ENCODE data around the gene AHDC1. TPM values are rescaled to one million over a fixed set of nuclear protein-coding genes. Genes with fewer than 3 reads are reported as not detected.

AHDC1 gene
- total RNA-seq, 1 donor from 2014 or later, result 33.9 TPM

DNA sequence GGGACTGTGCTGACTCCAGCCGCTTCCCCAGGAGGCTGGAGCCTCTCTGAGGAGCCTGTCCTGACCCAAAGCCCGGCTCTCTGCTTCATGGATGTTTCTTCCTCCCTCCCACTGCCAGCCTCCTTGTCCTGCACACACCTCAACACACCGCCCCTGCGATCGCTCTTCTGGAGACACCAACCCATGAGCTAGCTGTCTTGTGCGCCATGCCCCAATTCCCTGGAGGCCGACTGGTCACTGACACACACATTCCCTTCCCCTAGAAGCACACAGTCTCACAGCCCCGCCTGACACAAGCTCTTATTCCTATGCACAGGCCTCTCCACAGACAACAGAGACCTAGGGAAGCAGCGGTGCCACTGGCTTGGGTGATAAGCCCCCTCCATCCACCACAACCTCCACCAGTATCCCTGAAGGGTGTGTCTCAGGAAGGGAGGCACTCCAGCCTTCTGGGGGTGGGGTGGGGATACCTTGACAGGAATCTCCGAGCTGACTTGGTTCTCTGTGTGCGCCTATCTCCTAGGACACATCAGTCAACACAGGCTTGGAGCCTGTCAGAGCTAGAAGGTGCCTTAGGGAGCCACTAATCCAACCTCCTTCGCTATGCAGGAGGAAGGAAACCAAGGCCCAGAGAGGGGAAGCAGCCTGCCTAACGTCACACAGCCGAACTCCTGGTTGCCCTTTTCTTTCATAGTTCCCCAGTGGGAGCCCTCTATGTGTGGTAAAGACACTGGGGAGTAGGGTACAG is 31.1 kb downstream of the AHDC1 start:
- Mint-ChIP-seq H3K36me3 (ENCODE audit: low read depth) (peaks cover 4% of the 10 kb centered on the region), H3K4me1 (ENCODE audit: low read depth) (peaks cover 22% of the 10 kb centered on the region), H3K27ac (no peak overlapping the region), H3K4me3 (no peak overlapping the region), H3K9me3 (no peaks in the 10 kb centered on the region), H3K27me3 (ENCODE audit: insufficient read depth) (peaks cover 23% of the 10 kb centered on the region)
- intact Hi-C loops (cut with micrococcal nuclease), result no loop called here
- no peak for DNase-seq (ENCODE audit: low spot score)

DNA sequence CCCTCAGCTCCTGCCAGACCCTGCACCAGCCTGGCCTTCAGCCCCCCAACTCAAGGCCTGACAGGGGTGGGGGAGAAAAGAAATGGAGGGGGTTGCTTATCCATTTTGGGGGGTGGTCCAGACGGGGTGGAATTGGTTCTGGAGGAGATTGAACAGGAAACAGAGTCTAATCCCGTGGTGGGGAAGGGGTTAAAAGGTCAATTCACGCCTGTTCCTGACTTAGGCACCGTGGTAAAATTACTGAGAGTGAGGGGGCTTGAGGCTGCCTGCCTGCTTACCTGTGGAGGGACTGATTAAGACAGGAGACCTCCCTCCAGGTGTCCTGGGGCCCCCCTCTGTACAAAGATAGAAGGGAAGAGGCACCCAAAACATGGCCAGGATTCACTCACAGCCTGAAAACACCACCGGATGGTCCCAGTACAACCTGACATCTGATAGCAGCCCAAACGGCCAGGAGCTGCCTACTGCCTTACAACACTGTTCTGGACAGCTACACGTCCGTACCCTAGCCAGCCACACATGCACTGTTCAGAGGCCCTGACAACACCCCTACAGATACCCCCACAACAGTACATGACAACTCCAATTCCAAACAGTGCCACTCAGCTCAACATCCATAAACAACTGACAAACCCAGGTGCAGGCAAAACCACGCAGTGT is 31.8 kb downstream of the AHDC1 start:
- Mint-ChIP-seq H3K4me1 (ENCODE audit: low read depth) (peaks cover 24% of the 10 kb centered on the region), H3K36me3 (ENCODE audit: low read depth) (peaks cover 4% of the 10 kb centered on the region), H3K4me3 (no peak overlapping the region), H3K27ac (no peak overlapping the region), H3K27me3 (ENCODE audit: insufficient read depth) (peaks cover 20% of the 10 kb centered on the region), H3K9me3 (no peaks in the 10 kb centered on the region)
- intact Hi-C loops (cut with micrococcal nuclease), result no loop called here
- DNase-seq (ENCODE audit: low spot score), result no peak

DNA sequence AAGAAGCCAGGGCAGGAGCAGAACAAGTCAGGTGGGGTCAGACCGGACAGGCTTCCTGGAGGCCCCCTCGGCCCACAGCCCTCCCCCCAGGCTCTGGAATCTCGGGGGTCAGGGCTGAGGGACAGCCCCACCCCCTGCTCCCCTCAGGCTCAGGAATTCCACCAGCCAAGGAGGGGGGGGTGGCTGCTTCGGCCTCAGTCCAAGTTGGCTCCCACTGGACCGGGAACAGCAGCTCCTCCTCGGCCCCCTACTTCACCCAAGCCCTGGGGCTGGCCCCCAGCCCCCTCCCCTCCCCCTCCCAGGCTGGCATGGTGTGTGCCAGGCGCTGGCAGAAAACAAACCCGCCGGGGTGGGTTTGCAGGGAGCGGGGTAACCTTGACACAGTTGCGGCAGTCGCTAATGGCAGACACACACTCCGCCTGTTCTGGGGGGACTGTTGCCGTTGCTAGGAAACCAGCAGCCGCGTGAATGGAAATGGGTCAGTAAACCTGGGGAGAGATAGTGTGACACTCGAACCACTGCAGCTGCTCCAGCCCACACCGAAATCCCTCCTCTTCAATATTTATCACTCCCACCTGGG is 32.4 kb downstream of the AHDC1 start:
- Mint-ChIP-seq H3K4me1 (ENCODE audit: low read depth) (peaks cover 19% of the 10 kb centered on the region), H3K27me3 (ENCODE audit: insufficient read depth) (peaks cover 14% of the 10 kb centered on the region), H3K36me3 (ENCODE audit: low read depth) (peaks cover 4% of the 10 kb centered on the region), H3K27ac (no peak overlapping the region), H3K4me3 (no peak overlapping the region), H3K9me3 (no peaks in the 10 kb centered on the region)
- intact Hi-C loops (cut with micrococcal nuclease), result no loop called here
- DNase-seq (ENCODE audit: low spot score), result no peak

DNA sequence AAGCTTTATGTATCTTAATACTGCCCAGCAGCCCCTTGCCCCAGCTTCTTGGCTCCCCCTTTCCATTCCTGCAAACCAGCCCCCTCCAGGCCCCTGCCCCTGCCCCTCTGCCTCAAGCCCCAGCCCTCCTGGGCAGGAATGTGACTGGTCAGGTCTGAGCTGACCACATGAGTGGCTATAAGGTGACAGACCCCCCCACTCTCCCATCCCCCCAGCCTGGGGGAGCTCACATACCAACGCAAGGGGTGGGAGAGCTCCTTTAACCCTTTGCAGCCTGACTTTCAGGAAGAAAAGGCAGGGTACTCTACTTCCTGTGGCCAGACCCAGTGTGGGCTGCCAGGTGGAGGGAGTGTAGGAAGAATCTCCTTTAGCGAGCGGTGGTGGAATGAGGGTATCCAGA is 33.2 kb downstream of the AHDC1 start:
- H3K9me3 Mint-ChIP-seq, result no peaks in the 10 kb centered on the region
- peaks cover 8% of the 10 kb centered on the region for H3K27me3 Mint-ChIP-seq (ENCODE audit: insufficient read depth)
- peaks cover 9% of the 10 kb centered on the region for H3K36me3 Mint-ChIP-seq (ENCODE audit: low read depth)
- H3K4me3 Mint-ChIP-seq, result no peak overlapping the region
- intact Hi-C loops (cut with micrococcal nuclease), result no loop called here
- peaks cover 18% of the 10 kb centered on the region for H3K4me1 Mint-ChIP-seq (ENCODE audit: low read depth)
- no peak overlapping the region for H3K27ac Mint-ChIP-seq
- DNase-seq (ENCODE audit: low spot score), result no peak

DNA sequence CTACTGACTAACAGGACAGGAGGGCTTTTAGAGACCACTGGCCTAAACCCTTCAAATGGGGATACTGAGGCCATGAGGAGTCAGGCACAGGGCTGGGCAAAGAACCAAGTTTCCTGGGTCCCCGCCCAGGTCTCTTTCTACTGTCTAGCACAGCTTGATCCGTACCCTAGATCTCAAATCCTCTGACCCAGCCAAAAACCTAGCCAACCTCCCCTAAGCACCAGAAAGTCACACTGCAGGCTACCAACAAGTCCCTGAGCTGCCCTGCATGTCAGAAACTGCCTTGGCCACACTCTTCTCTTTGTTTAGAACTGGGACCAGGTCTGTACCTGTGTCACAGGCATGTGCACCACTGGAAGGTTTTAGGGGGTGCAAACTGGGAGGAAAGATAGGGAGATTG is 33.6 kb downstream of the AHDC1 start:
- Mint-ChIP-seq H3K36me3 (ENCODE audit: low read depth) (peaks cover 10% of the 10 kb centered on the region), H3K4me1 (ENCODE audit: low read depth) (peaks cover 18% of the 10 kb centered on the region), H3K4me3 (no peak overlapping the region), H3K9me3 (no peaks in the 10 kb centered on the region), H3K27ac (no peak overlapping the region), H3K27me3 (ENCODE audit: insufficient read depth) (peaks cover 8% of the 10 kb centered on the region)
- no peak for DNase-seq (ENCODE audit: low spot score)
- intact Hi-C loops (cut with micrococcal nuclease), result no loop called here

DNA sequence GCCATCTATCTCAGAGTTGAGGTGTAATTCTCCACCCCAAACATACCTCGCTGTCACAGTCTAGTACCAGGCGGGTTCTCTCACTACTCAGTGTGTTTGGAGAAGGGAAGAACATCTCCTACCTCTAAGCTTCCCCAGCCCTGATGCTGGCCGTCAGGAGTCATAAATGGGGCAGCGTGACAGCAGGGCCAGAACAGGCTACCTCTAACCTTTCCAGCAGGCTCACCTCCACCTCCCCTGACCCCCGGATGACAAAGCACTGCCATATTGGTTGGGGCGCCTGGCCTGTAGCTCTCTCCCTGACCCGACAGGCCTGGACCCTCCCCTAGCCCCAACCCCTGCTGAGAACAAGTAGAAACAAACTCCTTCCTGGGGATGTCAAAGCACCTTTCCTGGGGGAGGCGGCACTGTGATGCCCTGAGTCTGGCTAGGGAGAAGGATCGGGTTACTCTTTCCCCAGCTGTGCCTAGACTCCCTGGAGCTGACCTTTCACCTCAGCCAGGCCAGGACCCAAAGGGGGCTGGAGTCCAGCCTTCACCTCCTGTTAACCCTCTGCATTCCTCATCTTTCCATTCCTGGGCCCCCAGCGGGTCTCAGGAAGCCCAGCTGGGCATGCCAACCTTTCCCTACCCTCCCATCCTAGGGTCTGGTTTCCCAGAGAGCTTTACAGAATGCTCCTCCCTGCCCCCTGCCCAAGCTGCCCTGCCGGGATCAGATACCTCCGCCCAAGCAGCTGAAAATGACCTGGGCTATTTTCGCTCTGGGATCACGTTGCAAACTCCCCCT is 34.2 kb downstream of the AHDC1 start:
- peaks cover 8% of the 10 kb centered on the region for H3K27me3 Mint-ChIP-seq (ENCODE audit: insufficient read depth)
- peaks cover 10% of the 10 kb centered on the region for H3K36me3 Mint-ChIP-seq (ENCODE audit: low read depth)
- peak overlapping the region; percentile 64 for H3K4me3 Mint-ChIP-seq
- DNase-seq (ENCODE audit: low spot score), result no peak
- H3K27ac Mint-ChIP-seq, result peak overlapping the region; percentile 79
- no peaks in the 10 kb centered on the region for H3K9me3 Mint-ChIP-seq
- intact Hi-C loops (cut with micrococcal nuclease), result loop anchor here (2.0 to 5.0 kb wide), 3 partner anchors 63 to 203 kb away; partner anchors contain the start of genes FAM76A and STX12
- peaks cover 18% of the 10 kb centered on the region for H3K4me1 Mint-ChIP-seq (ENCODE audit: low read depth)

DNA sequence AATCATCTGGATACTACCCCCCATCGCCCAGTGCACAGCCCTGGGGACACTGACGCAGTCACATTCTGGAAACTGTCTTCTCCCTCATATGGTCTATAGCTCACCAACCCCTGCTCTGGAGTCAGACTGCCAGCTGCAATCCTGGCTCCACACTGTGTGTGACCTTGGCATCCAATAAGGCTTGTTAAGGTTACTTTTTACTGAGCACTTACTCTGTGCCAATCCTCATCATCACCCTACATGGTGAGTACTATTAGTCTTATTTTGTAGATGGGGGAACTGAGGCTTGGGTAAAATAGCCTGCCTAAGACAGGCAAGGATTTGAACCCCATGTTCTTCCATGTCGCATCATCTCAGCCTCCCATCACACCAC is 34.9 kb downstream of the AHDC1 start:
- no peak for DNase-seq (ENCODE audit: low spot score)
- Mint-ChIP-seq H3K36me3 (ENCODE audit: low read depth) (peaks cover 10% of the 10 kb centered on the region), H3K4me1 (ENCODE audit: low read depth) (peaks cover 18% of the 10 kb centered on the region), H3K27me3 (ENCODE audit: insufficient read depth) (peaks cover 4% of the 10 kb centered on the region), H3K4me3 (peak overlapping the region; percentile 64), H3K9me3 (no peaks in the 10 kb centered on the region), H3K27ac (peak overlapping the region; percentile 79)
- intact Hi-C loops (cut with micrococcal nuclease), result loop anchor here (2.0 to 5.0 kb wide), 3 partner anchors 64 to 203 kb away; partner anchors contain the start of genes FAM76A and STX12

DNA sequence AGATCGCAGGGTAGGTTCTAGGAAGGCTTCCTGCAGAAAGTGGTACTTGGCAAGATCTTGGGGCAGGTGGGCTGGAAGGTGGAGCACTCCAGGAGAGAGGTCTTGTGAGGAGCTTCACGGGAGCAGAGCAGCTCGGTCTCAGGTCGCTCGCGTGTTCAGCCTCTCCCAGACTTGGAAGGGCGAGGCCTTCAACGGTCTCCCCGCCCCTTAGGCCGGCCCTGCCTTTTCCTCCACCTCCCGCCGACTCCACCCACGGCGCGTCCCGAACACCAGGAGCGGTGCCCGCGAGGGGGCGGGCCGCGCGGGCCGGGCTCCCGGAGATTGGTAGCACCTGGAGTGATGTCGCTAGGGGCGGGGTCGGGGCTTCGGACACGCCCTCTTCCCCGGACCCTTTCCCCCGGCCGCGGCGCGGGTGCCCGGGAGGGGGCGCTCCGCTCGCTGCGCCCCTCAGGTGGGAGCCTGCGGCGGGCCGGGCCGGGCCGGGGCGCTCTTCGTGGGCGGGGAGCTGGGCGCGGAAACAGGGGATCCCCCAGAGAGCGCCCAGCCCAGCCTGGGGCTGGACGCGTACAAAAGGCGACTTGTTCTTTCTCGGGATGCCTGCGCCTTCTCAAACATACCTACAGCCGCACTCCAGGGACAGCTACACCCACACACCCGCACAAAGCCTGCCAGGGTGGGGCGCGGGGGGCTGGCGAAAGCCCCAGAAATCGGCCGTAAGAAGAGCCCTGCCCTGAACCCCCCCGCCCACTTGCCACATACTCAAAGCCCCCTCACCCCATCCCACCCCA is 35.5 kb downstream of the AHDC1 start:
- H3K27ac Mint-ChIP-seq, result no peak overlapping the region
- peaks cover 18% of the 10 kb centered on the region for H3K4me1 Mint-ChIP-seq (ENCODE audit: low read depth)
- intact Hi-C loops (cut with micrococcal nuclease), result loop anchor here (1.0 to 5.0 kb wide), 6 partner anchors 12 to 204 kb away; partner anchors contain the start of genes AHDC1, FAM76A and STX12

DNA sequence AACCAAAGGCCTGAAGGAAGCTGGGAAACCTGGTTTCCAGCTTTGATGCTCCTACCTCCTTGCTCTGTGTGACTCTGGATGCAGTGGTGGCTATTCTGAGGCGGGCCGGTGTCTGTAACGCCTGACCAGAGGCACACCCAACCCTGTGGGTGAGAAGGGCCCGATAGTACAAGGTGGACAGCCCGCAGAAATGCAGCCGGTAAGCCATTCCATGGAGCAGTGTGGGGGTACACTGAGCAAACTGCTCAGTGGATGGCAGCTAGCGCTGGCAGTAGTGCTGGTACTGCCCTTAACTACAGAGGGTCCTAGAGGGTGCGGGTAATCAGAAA is 36.0 kb downstream of the AHDC1 start:
- Mint-ChIP-seq H3K4me1 (ENCODE audit: low read depth) (peaks cover 18% of the 10 kb centered on the region), H3K9me3 (no peaks in the 10 kb centered on the region), H3K36me3 (ENCODE audit: low read depth) (peaks cover 7% of the 10 kb centered on the region), H3K4me3 (peak overlapping the region; percentile 67), H3K27ac (no peak overlapping the region), H3K27me3 (ENCODE audit: insufficient read depth) (no peaks in the 10 kb centered on the region)
- intact Hi-C loops (cut with micrococcal nuclease), result loop anchor here (1.0 to 5.0 kb wide), 6 partner anchors 12 to 204 kb away; partner anchors contain the start of genes AHDC1, FAM76A and STX12
- DNase-seq (ENCODE audit: low spot score), result no peak

More for the DNA sequence above, 35.5 kb downstream of the AHDC1 start:
- Mint-ChIP-seq H3K36me3 (ENCODE audit: low read depth) (peaks cover 7% of the 10 kb centered on the region), H3K4me3 (peak overlapping the region; percentile 67), H3K27me3 (ENCODE audit: insufficient read depth) (no peaks in the 10 kb centered on the region), H3K9me3 (no peaks in the 10 kb centered on the region)
- peak; percentile 94 for DNase-seq (ENCODE audit: low spot score)

DNA sequence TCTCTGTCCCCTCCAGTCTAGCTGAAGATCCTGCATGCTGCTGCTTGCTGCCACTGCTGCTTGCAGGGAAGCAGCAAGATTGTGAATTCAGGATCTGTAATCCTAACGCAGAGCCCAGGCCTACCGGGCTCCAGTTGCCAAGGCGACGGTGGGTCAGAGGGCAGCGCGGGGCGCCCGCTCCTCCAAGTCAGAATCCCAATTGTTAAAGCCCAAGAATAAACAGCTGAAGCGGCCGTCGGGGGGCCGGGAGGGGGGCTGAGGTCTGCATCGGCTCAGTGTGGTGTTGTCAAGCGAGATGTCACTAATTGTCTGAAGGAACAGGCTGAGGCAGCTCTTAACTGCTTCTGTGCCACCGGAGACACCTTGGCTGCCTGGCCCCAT is 36.8 kb downstream of the AHDC1 start:
- Mint-ChIP-seq H3K9me3 (no peaks in the 10 kb centered on the region), H3K4me3 (no peak overlapping the region), H3K36me3 (ENCODE audit: low read depth) (peaks cover 7% of the 10 kb centered on the region), H3K4me1 (ENCODE audit: low read depth) (peaks cover 23% of the 10 kb centered on the region), H3K27me3 (ENCODE audit: insufficient read depth) (no peaks in the 10 kb centered on the region), H3K27ac (no peak overlapping the region)
- no peak for DNase-seq (ENCODE audit: low spot score)
- intact Hi-C loops (cut with micrococcal nuclease), result loop anchor here (5.0 kb wide), 1 partner anchor 205 kb away; the partner anchor contains the start of gene STX12

DNA sequence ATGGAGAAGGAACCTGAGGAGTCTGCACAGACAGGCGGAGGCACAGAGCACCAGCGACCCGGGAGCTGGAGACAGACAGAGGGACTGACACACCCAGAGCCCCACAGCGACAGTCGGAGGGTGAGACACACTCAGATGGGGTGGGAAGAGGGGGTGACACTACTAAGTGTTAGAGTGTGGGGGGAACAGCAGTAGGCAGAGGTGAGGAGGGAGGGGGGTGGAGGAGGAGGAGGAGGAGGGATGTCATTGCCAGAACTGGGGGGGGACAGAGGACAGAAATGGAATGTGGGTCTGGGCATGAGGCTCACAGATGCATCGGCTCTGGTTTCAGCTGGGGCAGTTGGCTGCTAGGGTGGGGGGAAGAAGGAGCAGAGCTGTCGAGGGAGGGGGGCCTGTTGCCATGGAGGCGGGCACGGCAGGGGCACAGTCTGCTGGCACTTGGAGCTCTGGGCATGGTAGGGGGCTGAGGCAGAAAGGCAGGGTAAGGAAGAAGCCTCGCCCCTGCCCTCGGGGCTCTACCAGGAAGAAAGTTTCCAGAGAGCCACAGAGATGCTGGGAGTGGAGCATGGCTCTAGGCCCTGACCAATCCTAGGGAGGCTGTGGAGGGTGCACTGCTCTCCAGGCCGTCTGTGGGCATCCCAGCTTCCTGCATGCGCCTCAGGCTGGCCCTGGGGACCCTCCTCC is 37.3 kb downstream of the AHDC1 start:
- Mint-ChIP-seq H3K27me3 (ENCODE audit: insufficient read depth) (no peaks in the 10 kb centered on the region), H3K4me1 (ENCODE audit: low read depth) (peaks cover 23% of the 10 kb centered on the region), H3K36me3 (ENCODE audit: low read depth) (peaks cover 7% of the 10 kb centered on the region), H3K27ac (peak overlapping the region; percentile 40), H3K4me3 (no peak overlapping the region), H3K9me3 (no peaks in the 10 kb centered on the region)
- intact Hi-C loops (cut with micrococcal nuclease), result loop anchor here (5.0 kb wide), 1 partner anchor 206 kb away; the partner anchor contains the start of gene STX12
- DNase-seq (ENCODE audit: low spot score), result no peak

Measured in activated T-helper 1 cell treated with anti-CD3 and anti-CD28 coated beads, Interleukin-12 subunit alpha, Interleukin-12 subunit beta, Interleukin-2, Interleukin-4 antibody, amounts not matched to agents 30 ng/mL and 10 ng/mL and 1 ng/mL, durations not matched to agents 14 hours and 24 hours and 36 hours (primary cell).